ENCODE results near the gene TELO2. TPM values are rescaled to one million over a fixed set of nuclear protein-coding genes. Genes with fewer than 3 reads are reported as not detected.

TELO2 gene
- total and polyA plus RNA-seq, 12 donors = 14.5 to 50.5 (median 20.8) TPM

GRCh38 chr16:1528921-1529537 lies 35.9 kb downstream of the TELO2 start:
- DNase-seq (peak in 1 of 2 donors; percentile 19), ATAC-seq (no peak)
- H3K36me3 ChIP-seq = peaks cover 0 to 9% (median 0%) of the 10 kb centered on the region in 9 donors
- H3K4me3 ChIP-seq = no peak overlapping the region
- intact Hi-C loops (cut with DNase I) = no loop called here
- WGBS, 2 donors = 92 to 95% methylated on average over 29 of the region's 29 CpGs
- H3K4me1 ChIP-seq = peaks cover 41 to 69% (median 61%) of the 10 kb centered on the region in 9 donors
- no peaks in the 10 kb centered on the region for H3K9me3 ChIP-seq
- TF ChIP-seq CTCF (IDR thresholded peaks at IDR 0.05) = no peak
- peaks cover 0 to 9% (median 0%) of the 10 kb centered on the region in 7 donors for H3K27me3 ChIP-seq
- H3K27ac ChIP-seq = peak overlapping the region in 5 of 10 donors; percentile 18 to 99 (median 30)

- DNase-seq (no peak), ATAC-seq (no peak)
- intact Hi-C loops (cut with DNase I) = loop anchor here in 6 of 10 donors (5.0 kb wide), 3 partner anchors 33 to 82 kb away; partner anchors contain the start of genes CRAMP1 (in 3 of the 6), IFT140 (in 3 of the 6) and TELO2 (in 3 of the 6)
- Histone ChIP-seq H3K9me3 (no peaks in the 10 kb centered on the region), H3K4me3 (peak overlapping the region in 5 of 10 donors; percentile 90 to 94 (median 92)), H3K4me1 (peaks cover 41 to 69% (median 61%) of the 10 kb centered on the region in 9 donors), H3K36me3 (peaks cover 0 to 3% (median 0%) of the 10 kb centered on the region in 9 donors), H3K27ac (peak overlapping the region; percentile 87 to 99 (median 95)), H3K27me3 (peaks cover 0 to 22% (median 0%) of the 10 kb centered on the region in 7 donors)
- no peak for TF ChIP-seq CTCF (IDR thresholded peaks at IDR 0.05)
- 82 to 83% methylated on average over 27 of the region's 27 CpGs for WGBS, 2 donors
Measured at GRCh38 chr16:1530349-1530882, 37.3 kb downstream of the TELO2 start.

GRCh38 chr16:1530883-1531637 lies 37.9 kb downstream of the TELO2 start:
- H3K36me3 ChIP-seq = peaks cover 0 to 10% (median 0%) of the 10 kb centered on the region in 9 donors
- intact Hi-C loops (cut with DNase I) = loop anchor here in 6 of 10 donors (5.0 kb wide), 3 partner anchors 34 to 81 kb away; partner anchors contain the start of genes CRAMP1 (in 3 of the 6), IFT140 (in 3 of the 6) and TELO2 (in 3 of the 6)
- TF ChIP-seq CTCF (IDR thresholded peaks at IDR 0.05) = peak in 3 of 9 donors; percentile 8 to 26 (median 16)
- H3K9me3 ChIP-seq = no peaks in the 10 kb centered on the region
- peak overlapping the region; percentile 87 to 99 (median 95) for H3K27ac ChIP-seq
- peaks cover 41 to 73% (median 67%) of the 10 kb centered on the region in 9 donors for H3K4me1 ChIP-seq
- DNase-seq (peak; percentile 75 to 77), ATAC-seq (peak; percentile 3 to 39 (median 22))
- H3K4me3 ChIP-seq = peak overlapping the region in 8 of 10 donors; percentile 71 to 94 (median 91)
- 46 to 48% methylated on average over 35 of the region's 35 CpGs for WGBS, 2 donors
- H3K27me3 ChIP-seq = peaks cover 0 to 29% (median 0%) of the 10 kb centered on the region in 7 donors

- 61 to 69% methylated on average over 14 of the region's 14 CpGs for WGBS, 2 donors
- intact Hi-C loops (cut with DNase I) = loop anchor here in 6 of 10 donors (5.0 kb wide), 3 partner anchors 34 to 81 kb away; partner anchors contain the start of genes CRAMP1 (in 3 of the 6), IFT140 (in 3 of the 6) and TELO2 (in 3 of the 6)
- Histone ChIP-seq H3K36me3 (peaks cover 0 to 15% (median 0%) of the 10 kb centered on the region in 9 donors), H3K9me3 (no peaks in the 10 kb centered on the region), H3K27me3 (peaks cover 0 to 30% (median 0%) of the 10 kb centered on the region in 7 donors), H3K4me3 (peak overlapping the region in 9 of 10 donors; percentile 1 to 94 (median 90)), H3K27ac (peak overlapping the region; percentile 87 to 99 (median 95)), H3K4me1 (peaks cover 45 to 77% (median 71%) of the 10 kb centered on the region in 9 donors)
- TF ChIP-seq CTCF (IDR thresholded peaks at IDR 0.05) = no peak
- DNase-seq (peak in 1 of 2 donors; percentile 33), ATAC-seq (no peak)
Measured at GRCh38 chr16:1531638-1531910, 38.4 kb downstream of the TELO2 start.
